Left renal pelvis (tissue), 4 donors: ENCODE results near the gene RBM11. TPM values are rescaled to one million over a fixed set of nuclear protein-coding genes. Genes with fewer than 3 reads are reported as not detected.

Source experiments
- DNase-seq, 4 donors: peaks; one replicate each; pipeline ENCODE4 v3.0.0-alpha.2; 2013; ENCODE audit warnings: low read depth in 4 of 4, low spot score in 3 of 4
- polyA plus RNA-seq, 4 donors: library from polyadenylated mRNA; unstranded; fragments of 120-200 nt; gene quantifications; one replicate each; pipeline ENCODE4 v1.2.1, GENCODE V29; 2013; ENCODE audit not compliant: insufficient read length in 4 of 4

Gene RBM11
- polyA plus RNA-seq, 4 donors = 1.4 to 5.5 (median 4.8) TPM

DNA sequence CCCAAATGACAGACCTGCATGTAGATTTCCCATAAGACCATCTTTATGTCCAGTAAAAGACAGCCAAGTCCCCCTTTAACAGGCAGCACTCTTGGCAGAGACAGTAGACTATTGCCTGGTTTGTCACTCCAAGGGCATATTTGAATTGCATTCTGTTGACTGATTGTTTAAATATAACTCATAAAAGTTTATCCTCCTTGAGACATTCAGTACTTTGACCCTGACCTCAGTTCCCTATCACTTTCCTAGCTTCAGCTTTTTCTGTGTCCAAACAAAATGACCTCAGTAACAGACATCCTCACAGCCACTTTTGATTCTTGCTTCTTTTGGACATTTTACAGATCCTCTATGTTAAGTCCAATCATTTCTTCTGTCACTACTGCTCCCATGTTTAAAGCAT is 51.1 kb downstream of the RBM11 start:
- no peak for DNase-seq

- no peak for DNase-seq
Observed at GRCh38 chr21:14270631-14271030, 54.7 kb downstream of the RBM11 start.

DNA sequence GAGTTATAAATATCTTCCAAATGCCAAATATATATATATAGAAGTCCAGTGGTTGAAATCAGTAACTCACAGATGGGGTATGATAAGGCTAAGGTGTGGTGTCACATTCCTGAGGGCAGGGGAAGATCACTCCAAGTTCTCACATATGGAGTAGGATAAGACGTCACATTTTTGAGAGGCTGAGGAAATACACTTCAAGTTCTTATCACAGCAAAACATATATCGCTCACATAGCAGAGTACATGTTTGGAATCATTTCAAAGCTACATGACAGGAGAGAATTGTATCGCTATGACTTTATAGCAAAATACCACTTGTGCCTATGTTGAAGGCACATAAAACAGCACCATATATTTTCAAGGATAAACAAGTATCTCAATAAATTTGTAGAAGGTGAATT is 55.1 kb downstream of the RBM11 start:
- no peak for DNase-seq

GRCh38 chr21:14271641-14272040 is 55.7 kb downstream of the RBM11 start:
- no peak for DNase-seq

GRCh38 chr21:14273736-14274538 is 58.0 kb downstream of the RBM11 start:
- DNase-seq = no peak

DNA sequence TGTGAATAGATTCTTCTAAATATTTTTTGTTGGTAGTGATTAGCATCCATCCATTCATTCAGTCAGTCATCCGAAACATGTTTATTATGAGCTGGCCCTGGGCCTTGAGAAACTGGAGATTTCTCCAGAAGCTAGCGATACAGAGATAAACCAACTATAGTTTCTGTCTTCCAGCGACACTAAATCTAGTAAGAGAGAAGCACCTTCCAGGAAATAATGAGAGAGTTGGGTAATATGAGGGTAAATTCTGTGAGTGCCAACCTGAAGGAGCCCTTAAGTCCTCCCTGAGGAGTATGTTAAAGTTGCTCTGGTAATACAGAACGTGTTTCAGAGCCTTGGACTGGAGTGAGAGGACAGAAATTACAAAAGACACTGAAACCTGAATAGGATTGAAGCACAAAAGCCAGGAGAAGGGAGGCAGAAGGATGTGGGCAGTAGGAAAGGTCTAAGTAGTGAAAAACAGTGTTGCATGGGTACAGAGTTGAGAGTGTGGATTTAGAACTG is 59.8 kb downstream of the RBM11 start:
- DNase-seq = no peak

Other genes starting within 250 kb of the RBM11 start
- gene LIPI, start 5.2 kb upstream of the RBM11 start, polyA plus RNA-seq = under 1 TPM; 0.26 to 0.75 (median 0.29) TPM
- 10 to 100 TPM; 50.2 to 72.2 (median 58.0) TPM for gene HSPA13, start 167.0 kb downstream of the RBM11 start, polyA plus RNA-seq